ENCODE data around the gene HOXB6.

HOXB6 gene

DNA sequence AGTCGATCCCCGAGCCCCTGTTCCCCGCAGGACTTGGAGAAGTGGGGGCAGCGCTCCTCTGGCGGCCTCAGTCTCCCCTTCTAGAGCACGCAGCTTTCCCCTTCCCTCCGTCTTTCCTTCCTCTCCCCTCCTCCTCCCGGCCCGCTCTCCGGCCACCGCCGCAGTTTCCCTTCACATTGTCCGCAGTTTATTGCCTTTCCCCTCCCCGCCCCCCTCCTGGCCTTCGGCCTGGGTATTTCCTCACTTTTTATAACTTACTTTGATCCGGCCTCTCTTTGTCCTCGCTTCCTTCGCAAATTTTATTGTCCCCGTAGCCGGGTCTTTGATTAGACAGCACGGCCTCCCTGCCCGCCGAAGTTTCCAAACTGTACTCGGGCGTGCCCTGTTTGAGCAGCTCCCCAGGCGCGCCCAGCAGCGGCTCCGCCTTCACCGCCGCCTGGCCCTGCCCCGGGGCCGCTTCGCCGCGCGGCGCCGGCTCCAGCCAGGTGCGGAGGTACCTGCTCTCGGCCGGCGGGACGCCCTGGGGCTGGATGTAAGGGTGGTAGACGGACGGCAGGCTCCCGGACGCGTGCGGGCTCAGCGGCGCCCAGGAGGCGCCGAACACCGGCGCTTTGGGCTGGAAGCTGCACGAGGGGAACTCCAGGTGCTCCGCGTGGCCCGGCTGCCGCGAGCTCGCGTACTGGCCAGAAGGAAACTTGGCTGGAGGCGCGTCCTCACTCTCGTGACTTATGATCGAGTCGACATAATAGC lies 20.9 kb upstream of the HOXB6 start:
- no peaks in the 10 kb centered on the region for H3K36me3 ChIP-seq (ENCODE audit: control insufficient read depth, insufficient read depth, low read length, severe bottlenecking)
- DNase-seq (ENCODE audit: low read depth), result peak; percentile 30
- H3K4me3 ChIP-seq (ENCODE audit: low read length), result peak overlapping the region; percentile 78
- peak overlapping the region; percentile 66 for H3K9ac ChIP-seq (ENCODE audit: low read length)
- H3K9me3 ChIP-seq (ENCODE audit: control insufficient read depth, low read length), result no peaks in the 10 kb centered on the region
- H3K27me3 ChIP-seq (replicated peaks; ENCODE audit: control insufficient read depth, insufficient read depth, low read length), result peaks cover 83% of the 10 kb centered on the region
- no peaks in the 10 kb centered on the region for H3K4me1 ChIP-seq (ENCODE audit: control insufficient read depth, insufficient read depth, low read length)

DNA sequence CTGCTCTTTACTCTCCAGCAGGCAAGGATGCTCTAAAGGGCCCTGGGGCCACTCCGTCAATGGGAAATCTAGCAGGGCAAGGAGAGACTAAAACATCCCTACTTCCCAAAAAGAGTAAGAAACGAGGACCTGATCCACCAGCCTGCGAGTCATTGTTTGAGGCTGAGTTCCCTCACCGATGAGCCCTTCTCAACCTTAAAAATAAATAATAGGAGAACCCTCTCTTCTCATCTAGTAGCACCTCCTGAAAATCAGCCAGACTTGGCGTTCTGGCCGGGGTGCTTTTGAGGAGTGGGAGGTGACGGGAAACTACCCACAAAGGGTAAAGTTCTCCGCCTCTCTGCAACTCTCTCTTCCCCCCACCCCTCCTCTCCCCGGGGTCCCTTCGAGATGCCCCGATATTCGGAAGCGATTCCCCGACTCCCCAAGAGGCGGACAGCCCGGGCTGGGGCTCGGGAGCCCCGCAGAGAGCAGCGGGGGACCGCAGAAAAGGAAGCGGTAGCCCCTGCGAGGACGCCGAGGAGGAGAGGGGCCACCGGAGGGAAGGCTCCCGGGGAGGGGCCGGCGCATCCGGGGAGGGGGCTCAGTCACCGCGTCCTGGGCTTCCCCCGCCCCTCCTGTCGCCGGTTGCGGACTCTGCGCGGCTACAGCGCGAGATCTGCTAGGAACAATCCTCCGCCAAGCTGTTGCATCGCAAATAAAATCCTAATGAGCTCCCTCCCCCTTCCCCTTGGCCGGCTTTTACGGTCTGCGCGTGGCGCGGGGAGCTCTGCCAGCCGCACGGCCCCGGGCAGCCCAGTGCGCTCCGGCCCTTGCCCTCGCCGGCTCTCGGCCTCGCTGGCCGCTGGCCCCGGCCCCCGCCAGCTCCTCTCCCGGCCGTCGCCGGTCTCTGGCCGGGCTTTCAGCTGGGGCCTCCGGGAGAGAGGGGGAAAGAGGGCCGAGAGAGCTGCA lies 20.0 kb upstream of the HOXB6 start:
- peak; percentile 33 for DNase-seq (ENCODE audit: low read depth)
- Histone ChIP-seq H3K27me3 (replicated peaks; ENCODE audit: control insufficient read depth, insufficient read depth, low read length) (peaks cover 83% of the 10 kb centered on the region), H3K4me1 (ENCODE audit: control insufficient read depth, insufficient read depth, low read length) (no peaks in the 10 kb centered on the region), H3K4me3 (ENCODE audit: low read length) (peak overlapping the region; percentile 78), H3K36me3 (ENCODE audit: control insufficient read depth, insufficient read depth, low read length, severe bottlenecking) (no peaks in the 10 kb centered on the region), H3K9me3 (ENCODE audit: control insufficient read depth, low read length) (no peaks in the 10 kb centered on the region), H3K9ac (ENCODE audit: low read length) (peak overlapping the region; percentile 66)

DNA sequence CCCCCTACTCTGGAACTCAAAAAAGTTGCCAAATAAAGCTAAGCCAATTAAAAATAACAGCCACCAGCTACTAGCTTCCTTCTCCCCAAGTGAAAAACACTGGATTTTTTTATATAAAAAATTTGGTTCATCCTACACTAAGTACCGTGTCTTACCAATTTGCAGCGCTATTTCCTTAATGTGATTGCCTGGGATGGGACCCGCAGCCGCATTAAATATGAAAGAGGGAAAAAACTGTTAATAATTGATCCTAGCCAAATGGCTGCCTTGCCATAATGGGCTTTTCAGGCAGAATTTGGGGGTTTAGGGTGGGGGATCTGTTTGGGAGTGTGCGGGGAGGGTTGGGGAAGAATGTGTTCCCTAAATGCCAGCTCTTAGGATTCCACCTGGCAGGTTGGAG lies 19.3 kb upstream of the HOXB6 start:
- Histone ChIP-seq H3K4me1 (ENCODE audit: control insufficient read depth, insufficient read depth, low read length) (no peaks in the 10 kb centered on the region), H3K36me3 (ENCODE audit: control insufficient read depth, insufficient read depth, low read length, severe bottlenecking) (no peaks in the 10 kb centered on the region), H3K9ac (ENCODE audit: low read length) (no peak overlapping the region), H3K4me3 (ENCODE audit: low read length) (no peak overlapping the region), H3K9me3 (ENCODE audit: control insufficient read depth, low read length) (no peaks in the 10 kb centered on the region), H3K27me3 (replicated peaks; ENCODE audit: control insufficient read depth, insufficient read depth, low read length) (peaks cover 81% of the 10 kb centered on the region)
- no peak for DNase-seq (ENCODE audit: low read depth)

DNA sequence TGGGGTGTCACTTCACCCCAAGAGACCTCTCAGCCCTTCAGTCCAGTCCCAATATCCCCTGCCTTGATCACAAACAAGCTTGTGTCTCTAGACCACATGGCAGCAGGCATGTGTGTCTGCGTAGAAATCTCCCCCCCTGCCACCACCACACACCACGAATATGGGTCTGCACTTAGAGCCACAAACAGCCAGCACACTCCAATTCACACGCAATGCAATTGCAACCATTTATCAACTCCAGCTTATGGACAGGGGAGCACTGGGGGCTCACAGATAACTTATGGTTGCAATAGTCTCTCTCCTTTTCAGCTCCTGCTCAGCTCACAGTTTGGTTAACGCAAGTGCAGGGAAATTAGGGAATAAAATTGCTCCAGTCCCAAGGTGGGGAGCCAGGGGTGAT lies 18.8 kb upstream of the HOXB6 start:
- no peaks in the 10 kb centered on the region for H3K36me3 ChIP-seq (ENCODE audit: control insufficient read depth, insufficient read depth, low read length, severe bottlenecking)
- no peak overlapping the region for H3K4me3 ChIP-seq (ENCODE audit: low read length)
- H3K9ac ChIP-seq (ENCODE audit: low read length), result no peak overlapping the region
- no peaks in the 10 kb centered on the region for H3K9me3 ChIP-seq (ENCODE audit: control insufficient read depth, low read length)
- no peak for DNase-seq (ENCODE audit: low read depth)
- peaks cover 76% of the 10 kb centered on the region for H3K27me3 ChIP-seq (replicated peaks; ENCODE audit: control insufficient read depth, insufficient read depth, low read length)
- peaks cover 2% of the 10 kb centered on the region for H3K4me1 ChIP-seq (ENCODE audit: control insufficient read depth, insufficient read depth, low read length)

DNA sequence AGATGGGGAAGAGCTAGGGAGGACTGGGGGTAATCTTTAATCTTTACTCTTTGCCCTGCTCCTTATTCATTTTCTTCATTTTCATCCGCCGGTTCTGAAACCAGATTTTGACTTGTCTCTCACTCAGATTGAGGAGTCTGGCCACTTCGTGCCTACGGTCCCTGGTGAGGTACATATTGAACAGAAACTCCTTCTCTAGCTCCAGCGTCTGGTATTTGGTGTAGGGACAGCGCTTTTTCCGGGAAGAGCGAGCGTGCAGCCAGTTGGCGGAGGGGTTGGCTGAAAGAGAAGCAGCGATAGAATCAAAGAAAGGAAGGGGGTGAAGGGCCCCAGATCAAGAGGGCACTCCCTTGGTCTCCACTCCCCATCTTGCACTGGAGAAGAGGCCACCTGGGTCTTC lies 18.1 kb upstream of the HOXB6 start:
- Histone ChIP-seq H3K4me3 (ENCODE audit: low read length) (no peak overlapping the region), H3K9me3 (ENCODE audit: control insufficient read depth, low read length) (no peaks in the 10 kb centered on the region), H3K36me3 (ENCODE audit: control insufficient read depth, insufficient read depth, low read length, severe bottlenecking) (no peaks in the 10 kb centered on the region), H3K27me3 (replicated peaks; ENCODE audit: control insufficient read depth, insufficient read depth, low read length) (peaks cover 74% of the 10 kb centered on the region), H3K9ac (ENCODE audit: low read length) (no peak overlapping the region), H3K4me1 (ENCODE audit: control insufficient read depth, insufficient read depth, low read length) (peaks cover 7% of the 10 kb centered on the region)
- DNase-seq (ENCODE audit: low read depth), result no peak

DNA sequence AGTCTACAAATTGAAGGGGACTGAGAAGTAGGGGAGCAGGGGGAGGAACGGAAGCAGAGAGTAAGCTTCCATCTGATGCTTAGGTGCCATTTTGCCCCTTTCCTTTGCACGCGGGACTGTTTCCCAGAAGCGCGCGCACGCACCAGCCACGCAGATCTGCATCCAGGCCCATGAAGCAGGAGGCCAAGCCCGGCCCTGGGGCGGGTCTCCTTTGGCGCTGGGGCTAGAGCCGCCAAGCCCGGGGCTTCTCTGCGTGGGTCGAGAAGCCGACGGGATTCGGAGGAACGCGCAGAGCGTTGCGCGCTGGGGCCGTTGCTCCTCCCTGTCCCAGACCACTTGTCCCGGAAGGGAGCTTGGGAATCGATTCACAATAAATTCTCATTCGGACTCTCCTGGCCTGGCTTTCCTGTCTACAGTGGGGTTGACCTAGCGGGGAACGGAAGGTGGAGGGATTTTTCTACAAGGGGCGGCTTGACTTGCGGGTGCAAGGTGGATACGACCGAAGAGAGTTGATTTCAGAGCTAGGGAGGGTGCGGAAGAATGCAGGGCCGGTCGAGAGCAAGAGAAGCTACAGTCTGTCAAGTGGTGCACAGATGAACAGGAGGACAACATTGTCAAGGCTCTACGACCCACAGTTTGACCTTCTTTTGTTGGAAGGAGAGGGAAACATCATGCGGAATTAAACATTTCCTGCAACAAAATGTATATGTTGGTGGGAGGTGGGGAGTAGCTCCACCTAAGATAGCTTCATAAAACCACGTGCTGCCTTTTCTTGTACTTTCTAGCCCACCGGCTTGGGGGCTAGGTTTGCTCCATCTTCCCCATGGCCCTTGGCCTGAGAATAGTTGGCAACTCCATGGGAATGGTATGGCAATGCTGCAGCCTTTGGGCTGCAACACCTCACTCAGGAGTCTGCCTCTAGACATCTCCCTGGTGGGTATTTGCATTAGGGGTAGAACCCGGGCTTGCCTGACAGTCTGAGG lies 16.9 kb upstream of the HOXB6 start:
- DNase-seq (ENCODE audit: low read depth), result no peak
- Histone ChIP-seq H3K9me3 (ENCODE audit: control insufficient read depth, low read length) (no peaks in the 10 kb centered on the region), H3K4me1 (ENCODE audit: control insufficient read depth, insufficient read depth, low read length) (peaks cover 9% of the 10 kb centered on the region), H3K27me3 (replicated peaks; ENCODE audit: control insufficient read depth, insufficient read depth, low read length) (peaks cover 73% of the 10 kb centered on the region), H3K36me3 (ENCODE audit: control insufficient read depth, insufficient read depth, low read length, severe bottlenecking) (no peaks in the 10 kb centered on the region), H3K9ac (ENCODE audit: low read length) (no peak overlapping the region), H3K4me3 (ENCODE audit: low read length) (no peak overlapping the region)

DNA sequence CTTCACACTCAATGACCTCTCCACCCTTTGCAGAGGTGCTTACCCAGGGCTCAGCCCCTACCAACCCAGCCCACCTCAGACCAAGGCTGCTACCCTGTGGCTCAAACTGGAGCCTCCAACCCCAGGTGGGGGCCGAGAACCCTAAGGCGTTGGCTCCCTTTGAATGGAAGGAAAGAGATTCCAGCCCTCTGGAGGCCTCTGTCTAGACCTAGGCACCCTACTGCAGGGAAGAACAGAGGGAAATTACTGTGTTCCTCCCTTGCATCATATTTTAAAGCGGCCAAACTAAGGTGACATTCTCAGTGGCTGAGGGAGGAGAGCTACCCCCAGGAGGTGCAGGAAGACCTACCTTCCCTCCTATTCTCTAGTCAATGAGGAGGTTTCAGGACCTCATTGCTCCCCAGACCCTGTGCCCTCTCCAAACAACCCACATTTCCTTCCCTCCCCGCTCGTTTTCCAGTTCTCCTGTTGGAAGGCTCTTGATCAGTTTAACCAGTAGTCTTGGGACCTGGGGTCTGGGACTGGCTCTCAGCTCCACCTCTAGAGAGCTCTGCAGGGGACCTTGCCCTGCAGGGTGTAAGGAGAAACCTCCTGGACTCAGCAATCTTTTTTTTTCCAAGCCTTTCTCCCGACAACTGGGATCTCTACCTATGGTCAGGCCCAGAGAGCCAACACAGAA lies 15.8 kb upstream of the HOXB6 start:
- Histone ChIP-seq H3K27me3 (replicated peaks; ENCODE audit: control insufficient read depth, insufficient read depth, low read length) (peaks cover 82% of the 10 kb centered on the region), H3K4me3 (ENCODE audit: low read length) (no peak overlapping the region), H3K36me3 (ENCODE audit: control insufficient read depth, insufficient read depth, low read length, severe bottlenecking) (no peaks in the 10 kb centered on the region), H3K4me1 (ENCODE audit: control insufficient read depth, insufficient read depth, low read length) (peaks cover 9% of the 10 kb centered on the region), H3K9me3 (ENCODE audit: control insufficient read depth, low read length) (no peaks in the 10 kb centered on the region), H3K9ac (ENCODE audit: low read length) (no peak overlapping the region)
- DNase-seq (ENCODE audit: low read depth), result no peak

DNA sequence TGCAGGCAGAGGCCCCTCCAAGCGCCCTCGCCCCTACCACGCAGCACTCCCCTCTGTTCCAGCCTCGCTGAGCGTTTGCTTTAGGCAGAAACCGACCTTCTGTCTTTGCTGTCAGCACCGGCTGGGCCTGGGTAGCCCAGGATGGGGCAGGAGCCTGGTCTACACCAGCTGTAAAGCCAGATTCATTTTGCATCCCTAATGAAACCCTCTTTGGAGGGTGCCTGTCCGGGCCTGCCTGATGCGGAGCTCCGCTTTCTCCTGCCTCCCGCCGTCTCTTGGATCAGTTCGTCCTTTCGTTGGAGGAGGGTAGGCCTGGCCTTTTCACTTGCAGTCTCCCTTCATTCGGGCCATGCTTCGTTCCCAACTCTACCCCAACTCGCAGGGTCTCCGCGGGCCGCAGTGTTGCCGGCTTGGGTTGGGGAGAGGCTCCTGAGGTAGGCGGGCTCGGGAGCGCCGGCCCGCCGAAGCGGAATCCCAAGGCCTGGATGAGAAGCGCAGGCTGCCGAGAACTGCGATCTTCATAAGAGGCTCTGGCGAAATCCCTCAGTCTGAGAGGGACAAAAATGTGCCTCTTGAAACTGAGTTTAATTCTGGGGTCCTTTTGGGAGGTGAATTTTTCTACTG lies 15.2 kb upstream of the HOXB6 start:
- Histone ChIP-seq H3K9me3 (ENCODE audit: control insufficient read depth, low read length) (no peaks in the 10 kb centered on the region), H3K36me3 (ENCODE audit: control insufficient read depth, insufficient read depth, low read length, severe bottlenecking) (no peaks in the 10 kb centered on the region), H3K4me3 (ENCODE audit: low read length) (no peak overlapping the region), H3K27me3 (replicated peaks; ENCODE audit: control insufficient read depth, insufficient read depth, low read length) (peaks cover 85% of the 10 kb centered on the region), H3K9ac (ENCODE audit: low read length) (no peak overlapping the region), H3K4me1 (ENCODE audit: control insufficient read depth, insufficient read depth, low read length) (peaks cover 9% of the 10 kb centered on the region)
- DNase-seq (ENCODE audit: low read depth), result no peak

DNA sequence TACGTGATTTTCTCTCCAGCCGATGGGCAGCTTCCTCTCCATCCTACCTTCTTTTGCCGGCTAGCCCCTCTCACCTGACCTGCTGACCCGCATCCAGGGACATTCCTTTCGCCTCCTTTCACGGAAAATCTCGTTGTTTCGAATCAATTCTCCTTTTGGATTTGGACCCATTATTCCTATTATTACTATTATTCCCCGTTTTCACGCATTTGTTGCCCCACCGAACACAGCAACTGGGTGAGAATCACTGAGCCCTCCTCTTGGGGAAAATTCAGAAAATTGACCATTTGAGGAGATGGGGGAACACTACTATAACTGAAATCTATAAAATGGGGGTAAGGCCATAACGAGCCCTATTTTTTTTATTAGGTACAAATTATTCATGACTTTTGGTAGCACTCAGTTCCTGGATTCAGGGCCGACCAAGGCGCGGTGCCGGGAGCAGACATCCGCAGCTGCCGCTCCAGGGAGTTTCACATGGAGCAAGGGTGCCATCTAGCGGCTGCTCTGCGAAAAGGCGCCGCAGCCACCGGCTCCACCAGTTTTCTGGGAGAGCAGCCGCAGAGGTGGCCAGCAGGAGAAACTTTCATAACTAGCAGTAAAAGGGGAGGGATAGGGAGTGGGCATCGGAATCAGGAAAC lies 13.6 kb upstream of the HOXB6 start:
- H3K27me3 ChIP-seq (replicated peaks; ENCODE audit: control insufficient read depth, insufficient read depth, low read length), result peaks cover 70% of the 10 kb centered on the region
- peaks cover 9% of the 10 kb centered on the region for H3K4me1 ChIP-seq (ENCODE audit: control insufficient read depth, insufficient read depth, low read length)
- H3K4me3 ChIP-seq (ENCODE audit: low read length), result peak overlapping the region; percentile 80
- H3K36me3 ChIP-seq (ENCODE audit: control insufficient read depth, insufficient read depth, low read length, severe bottlenecking), result no peaks in the 10 kb centered on the region
- peak; percentile 92 for DNase-seq (ENCODE audit: low read depth)
- no peaks in the 10 kb centered on the region for H3K9me3 ChIP-seq (ENCODE audit: control insufficient read depth, low read length)
- no peak overlapping the region for H3K9ac ChIP-seq (ENCODE audit: low read length)
